NCI-H526 treated with DMSO at 0.1 percent for 48 hours (cell line): ENCODE results near the gene GPER1.

Source experiments
- DNase-seq: peaks from one replicate; lab custom pipeline; 2025; lab: John Stamatoyannopoulos, UW

The GPER1 gene

DNA sequence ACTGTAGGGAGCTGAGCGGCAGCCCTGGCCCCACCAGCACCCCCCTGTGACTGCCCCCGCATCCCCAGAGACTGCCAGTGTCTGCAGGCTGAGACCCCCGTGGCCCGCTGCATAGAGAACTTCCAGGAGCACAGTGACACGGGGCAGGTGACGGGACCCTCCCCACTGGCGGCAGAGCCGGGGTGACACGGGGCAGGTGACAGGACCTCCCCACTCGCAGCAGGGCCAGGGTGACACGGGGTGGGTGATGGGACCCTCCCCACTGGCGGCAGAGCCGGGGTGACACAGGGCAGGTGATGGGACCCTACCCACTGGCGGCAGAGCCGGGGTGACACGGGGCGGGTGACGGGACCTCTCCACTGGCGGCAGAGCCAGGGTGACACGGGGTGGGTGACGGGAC lies 2.3 kb downstream of the GPER1 start:
- DNase-seq, result no peak

DNA sequence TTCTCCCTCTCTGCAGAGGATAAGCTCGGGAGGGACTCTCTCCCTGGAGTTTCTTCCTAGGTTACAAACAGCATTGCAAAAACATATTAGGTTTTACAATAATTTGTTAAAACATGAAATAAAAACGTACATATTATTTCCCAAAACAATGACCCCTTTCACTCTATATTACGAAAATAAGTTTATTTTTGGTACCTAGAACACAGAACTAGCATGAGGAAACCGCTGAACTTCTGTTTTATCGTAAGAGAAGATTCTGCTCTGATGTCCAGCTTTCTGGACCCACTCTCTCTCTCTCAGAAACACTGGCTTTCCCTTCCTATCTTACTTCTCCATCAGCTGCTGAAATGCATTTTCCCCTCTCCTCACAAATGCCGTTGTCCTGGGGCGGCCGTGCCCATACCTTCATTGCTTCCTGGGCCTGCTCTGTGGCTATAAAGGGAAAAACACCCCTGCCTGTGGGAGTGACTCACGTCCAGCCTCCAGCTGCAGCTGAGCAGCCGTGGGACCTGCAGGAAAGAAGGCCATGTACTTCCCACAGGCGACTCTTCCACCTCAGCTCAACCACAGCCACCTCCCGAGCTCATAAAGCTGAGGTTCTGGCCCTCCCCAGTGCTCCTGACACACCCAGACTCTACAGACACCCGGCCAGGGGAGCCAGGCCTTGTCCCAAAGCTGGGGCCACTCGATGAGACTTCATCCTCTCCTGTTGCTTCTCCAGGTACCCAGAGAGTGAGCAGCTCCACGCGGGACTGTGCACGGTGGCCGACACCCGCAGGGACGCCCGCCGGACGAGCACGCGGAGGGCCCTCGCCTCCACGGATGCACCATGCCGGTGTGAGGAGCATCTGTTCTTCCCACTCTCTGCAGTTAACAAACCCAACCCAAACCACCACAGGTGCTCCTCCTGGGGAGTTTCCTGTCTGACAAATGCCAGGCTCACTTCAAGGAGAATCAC lies 3.1 kb downstream of the GPER1 start:
- no peak for DNase-seq

DNA sequence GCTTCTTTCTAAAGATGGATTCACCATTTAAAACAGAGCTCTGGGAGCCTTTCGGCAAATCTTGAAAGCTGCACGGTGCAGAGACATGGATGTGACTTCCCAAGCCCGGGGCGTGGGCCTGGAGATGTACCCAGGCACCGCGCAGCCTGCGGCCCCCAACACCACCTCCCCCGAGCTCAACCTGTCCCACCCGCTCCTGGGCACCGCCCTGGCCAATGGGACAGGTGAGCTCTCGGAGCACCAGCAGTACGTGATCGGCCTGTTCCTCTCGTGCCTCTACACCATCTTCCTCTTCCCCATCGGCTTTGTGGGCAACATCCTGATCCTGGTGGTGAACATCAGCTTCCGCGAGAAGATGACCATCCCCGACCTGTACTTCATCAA lies 3.7 kb downstream of the GPER1 start:
- no peak for DNase-seq

DNA sequence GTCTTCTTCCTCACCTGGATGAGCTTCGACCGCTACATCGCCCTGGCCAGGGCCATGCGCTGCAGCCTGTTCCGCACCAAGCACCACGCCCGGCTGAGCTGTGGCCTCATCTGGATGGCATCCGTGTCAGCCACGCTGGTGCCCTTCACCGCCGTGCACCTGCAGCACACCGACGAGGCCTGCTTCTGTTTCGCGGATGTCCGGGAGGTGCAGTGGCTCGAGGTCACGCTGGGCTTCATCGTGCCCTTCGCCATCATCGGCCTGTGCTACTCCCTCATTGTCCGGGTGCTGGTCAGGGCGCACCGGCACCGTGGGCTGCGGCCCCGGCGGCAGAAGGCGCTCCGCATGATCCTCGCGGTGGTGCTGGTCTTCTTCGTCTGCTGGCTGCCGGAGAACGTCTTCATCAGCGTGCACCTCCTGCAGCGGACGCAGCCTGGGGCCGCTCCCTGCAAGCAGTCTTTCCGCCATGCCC lies 4.3 kb downstream of the GPER1 start:
- no peak for DNase-seq

DNA sequence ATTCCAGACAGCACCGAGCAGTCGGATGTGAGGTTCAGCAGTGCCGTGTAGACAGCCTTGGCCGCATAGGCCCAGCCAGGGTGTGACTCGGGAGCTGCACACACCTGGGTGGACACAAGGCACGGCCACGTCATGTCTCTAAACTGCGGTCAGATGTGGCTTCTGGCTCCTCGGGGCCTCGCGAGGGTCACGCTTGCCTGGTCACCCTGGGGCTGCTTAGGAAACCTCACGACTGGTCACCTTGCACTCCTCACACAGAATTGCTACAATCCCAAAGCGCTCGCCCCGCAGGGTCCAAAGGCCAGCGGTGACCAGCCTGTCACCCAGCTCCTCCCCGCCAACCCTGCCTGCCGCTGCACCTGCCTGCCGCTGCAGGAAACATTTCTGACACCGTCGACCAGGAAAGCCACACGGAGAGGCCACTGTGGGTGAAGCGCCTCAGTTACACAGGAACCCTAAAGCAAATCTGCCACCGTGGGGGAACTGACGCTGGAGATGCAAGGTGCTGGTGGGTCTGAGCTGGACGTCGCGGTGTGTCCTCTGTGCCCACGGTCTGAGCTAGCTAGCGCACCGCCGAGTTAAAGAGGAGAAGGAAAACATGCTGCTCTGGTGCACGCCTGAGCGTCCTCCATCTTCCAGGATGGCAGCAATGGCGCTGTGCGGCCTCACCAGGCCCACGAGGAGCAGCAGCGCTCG lies 5.0 kb downstream of the GPER1 start:
- DNase-seq, result no peak

DNA sequence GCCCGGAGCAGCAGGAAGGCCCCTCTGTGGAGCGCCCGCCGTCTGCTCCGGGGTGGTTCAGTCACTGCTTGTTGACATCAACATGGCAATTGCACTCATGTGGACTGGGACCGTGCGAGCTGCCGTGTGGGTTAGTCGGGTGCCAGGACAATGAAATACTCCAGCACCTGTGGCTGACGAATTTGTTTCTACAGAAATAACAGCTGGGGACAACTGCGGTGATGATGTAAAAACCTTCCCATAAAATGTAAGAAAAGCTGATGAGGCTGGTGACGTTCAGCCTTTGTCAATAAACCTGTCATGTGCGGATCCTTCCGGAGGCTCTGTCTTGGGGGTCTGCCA lies 5.6 kb downstream of the GPER1 start:
- no peak for DNase-seq

DNA sequence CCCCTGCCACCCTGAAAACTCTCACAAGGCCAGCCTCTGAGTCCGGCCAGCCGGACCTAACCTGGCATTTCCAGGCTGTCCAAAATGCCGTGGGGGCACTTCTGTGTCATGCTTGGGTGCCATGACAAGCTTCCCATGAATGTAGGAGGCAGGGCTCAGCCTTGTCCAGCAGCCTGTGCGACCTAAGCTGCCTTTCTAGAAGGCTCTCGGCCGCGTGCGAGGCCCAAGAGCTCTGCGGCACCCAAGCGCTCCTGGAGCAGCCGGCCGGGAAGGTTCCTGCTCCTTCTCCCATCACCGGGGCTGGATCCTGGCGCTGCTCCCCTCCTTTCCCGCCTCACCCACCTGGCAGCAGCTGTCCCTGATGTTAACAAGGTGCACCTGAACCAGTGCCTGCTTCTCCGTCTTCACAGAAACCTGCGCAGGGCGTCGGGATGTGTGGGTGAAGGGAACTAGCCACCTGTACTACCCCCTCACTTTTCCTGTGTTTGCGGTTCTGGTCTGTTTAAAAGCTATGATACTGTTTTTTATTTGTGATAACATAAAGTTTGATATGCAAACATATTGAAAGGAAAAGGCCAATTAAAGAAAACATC lies 6.1 kb downstream of the GPER1 start:
- no peak for DNase-seq

DNA sequence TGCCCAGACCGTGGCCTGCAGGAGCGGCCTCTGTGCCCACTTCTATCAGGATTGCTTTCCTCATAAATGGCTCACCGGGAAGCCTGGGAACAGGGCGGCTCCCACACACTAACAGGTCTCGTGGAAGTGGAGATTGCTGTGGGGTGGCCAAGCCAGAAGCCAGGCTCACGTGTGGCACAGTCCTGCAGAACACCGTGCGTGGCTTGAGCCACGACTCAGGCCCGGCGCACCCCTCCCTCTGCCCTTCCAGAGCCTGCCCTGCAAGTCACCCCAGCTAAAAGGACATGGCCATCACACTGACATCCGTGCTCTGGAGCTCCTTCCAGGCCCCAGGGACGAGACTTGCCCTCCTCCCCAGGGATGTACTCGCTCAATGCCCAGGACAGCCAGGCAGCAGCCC lies 7.0 kb downstream of the GPER1 start:
- no peak for DNase-seq

DNA sequence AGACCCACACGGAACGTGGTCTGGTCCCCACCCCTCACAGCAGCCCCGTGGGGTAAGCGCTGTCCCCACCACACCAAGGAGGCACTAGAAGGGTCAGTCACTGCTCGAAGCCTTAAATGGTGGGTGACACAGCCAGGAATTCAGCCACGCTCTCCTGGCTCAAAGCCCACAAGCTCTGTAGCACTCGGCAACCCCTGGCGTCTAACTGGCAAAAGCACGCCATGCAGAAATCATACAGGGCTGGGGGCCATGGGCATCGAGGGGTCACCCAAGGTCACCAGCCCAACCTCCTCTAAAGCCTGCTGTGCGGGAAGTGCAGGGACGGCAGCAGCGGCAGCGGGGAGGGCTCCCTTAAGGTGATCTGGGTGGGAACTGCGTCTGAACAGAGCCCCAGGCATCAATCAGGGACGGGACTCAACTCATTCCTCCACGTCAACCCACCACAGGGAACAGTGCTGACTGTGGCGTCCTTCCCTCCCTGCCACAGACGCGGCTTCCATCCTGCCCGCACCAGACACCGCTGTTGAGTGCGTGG lies 7.8 kb downstream of the GPER1 start:
- no peak for DNase-seq

DNA sequence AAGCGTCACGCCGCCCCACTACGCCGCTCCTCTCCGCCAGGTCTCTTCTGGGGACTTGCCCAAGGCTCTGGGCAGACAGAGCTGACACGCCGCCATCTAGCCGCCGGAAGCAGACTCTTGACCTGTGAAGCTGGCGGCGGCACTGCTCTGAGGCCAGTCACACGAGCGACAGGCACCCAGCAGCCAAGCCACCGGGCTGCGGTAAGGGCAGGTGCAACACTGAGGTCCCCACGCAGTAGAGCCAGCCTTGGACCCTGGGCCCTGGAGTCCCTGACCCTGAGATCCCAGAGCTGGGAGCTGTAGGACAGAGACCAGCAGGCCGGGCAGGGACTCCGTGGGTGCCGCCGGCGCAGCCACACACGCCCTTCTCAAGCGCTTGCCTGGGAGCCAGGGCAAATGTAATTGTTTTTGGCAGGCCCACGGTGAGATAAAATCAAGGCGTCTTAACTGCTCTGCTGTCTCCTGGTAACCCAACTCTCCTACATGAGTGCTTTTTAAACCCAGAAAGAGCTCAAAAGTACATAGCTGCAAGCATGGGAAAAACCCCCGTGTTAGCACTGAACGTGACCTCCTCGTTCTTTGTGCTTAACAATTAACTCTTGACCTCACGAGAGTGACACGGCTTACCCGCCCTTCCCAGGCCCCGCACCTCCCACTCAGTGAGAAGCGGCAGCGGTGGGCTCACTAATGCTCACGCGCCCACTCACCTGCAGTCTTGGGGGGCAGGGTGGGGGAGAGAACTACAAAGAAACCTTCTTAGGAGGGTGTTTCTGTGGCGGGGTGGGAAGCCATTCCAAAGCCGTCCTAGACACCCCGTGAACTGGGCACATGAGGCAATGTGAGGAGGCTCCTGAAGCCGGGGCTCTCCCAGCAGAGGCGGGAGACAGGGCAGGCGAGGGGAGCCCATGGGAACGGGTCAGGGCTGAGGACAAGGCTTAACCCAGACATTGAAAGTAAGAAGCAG lies 8.5 kb downstream of the GPER1 start:
- DNase-seq, result no peak

DNA sequence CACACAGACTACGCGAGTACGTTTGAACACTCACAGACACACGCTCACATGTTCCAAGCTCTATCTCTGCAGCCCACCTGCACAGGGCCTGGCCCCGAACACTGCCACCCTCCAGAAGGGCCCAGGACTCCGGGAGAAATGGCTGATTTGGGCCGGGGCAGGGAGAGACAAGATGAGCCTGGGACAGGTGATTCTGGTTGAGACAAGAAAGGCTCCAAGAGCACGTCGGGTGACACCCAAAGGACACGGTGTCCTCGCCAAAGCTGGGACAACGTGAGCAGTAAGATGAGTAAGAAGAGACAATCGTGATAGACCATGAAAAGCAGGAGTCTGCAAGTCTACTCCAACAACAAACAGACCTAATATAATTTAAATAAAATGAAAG lies 9.2 kb downstream of the GPER1 start:
- no peak for DNase-seq

DNA sequence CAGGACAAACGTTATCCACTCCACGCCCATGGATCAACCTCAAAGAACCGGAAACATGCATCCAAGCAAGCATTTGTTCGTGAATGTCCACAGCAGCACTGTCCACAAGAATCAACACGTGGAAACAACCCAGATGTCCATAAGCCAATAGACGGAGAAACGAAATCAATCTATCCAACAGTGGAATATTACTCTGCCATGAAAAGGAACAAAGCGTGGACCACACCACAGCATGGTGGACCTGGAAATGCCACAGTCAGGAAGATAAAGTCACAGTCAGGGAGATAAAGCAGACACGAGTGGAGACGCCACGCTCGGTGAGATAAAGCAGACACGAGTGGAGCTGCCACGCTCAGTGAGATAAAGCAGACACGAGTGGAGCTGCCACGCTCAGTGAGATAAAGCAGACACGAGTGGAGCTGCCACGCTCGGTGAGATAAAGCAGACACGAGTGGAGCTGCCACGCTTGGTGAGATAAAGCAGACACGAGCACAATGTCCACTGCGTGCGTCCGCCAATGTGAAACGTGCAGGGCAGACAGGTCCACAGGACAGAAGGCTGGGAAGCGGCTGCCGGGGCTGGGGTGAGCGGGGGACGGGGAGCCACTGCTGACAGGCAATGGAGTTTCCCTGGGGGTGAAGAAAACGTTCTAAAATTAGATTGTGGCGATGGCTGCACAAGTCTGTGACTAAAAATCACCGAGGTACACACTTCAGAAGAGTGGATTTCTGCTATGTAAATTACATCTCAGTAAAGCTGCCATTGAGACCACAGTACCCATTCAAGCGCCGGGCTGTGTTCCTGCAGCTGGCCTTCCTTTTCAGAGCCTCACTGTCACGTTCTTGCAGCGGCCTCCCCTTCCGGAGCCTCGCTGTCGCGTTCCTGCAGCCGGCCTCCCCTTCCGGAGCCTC lies 10.6 kb downstream of the GPER1 start:
- DNase-seq, result no peak

DNA sequence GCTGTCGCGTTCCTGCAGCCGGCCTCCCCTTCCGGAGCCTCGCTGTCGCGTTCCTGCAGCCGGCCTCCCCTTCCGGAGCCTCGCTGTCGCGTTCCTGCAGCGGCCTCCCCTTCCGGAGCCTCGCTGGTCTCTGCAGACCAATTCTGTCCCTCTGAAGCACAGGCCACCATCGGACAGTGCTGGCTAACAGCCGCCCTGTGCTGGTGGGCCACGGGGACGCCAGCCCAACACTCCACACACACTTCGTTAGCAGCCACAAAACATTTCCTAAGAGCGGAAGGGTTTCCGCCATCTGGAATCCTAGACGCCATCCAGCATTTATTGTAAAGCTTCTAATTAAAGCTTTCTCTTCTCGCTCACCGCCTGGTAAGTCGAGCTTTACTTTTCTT lies 11.2 kb downstream of the GPER1 start:
- DNase-seq, result no peak

DNA sequence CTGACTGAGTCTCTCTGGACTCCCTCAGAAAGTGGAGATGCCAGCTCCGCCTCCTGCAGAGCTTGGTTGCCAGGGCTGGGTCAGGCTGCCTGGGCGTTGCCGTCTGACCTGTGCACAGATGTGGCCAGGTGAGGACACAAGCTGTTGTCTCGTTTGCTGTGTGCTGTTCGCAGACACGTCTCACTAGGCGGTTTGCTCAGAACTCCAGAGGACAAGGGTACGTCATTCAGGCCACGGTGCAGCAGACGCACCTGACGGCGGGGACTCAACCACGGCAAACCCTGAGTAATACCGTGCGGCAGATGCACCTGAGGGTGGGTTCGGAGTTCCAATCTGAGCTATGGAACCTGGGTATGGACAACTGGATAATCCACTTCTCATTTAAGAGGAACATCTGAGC lies 11.7 kb downstream of the GPER1 start:
- DNase-seq, result no peak

DNA sequence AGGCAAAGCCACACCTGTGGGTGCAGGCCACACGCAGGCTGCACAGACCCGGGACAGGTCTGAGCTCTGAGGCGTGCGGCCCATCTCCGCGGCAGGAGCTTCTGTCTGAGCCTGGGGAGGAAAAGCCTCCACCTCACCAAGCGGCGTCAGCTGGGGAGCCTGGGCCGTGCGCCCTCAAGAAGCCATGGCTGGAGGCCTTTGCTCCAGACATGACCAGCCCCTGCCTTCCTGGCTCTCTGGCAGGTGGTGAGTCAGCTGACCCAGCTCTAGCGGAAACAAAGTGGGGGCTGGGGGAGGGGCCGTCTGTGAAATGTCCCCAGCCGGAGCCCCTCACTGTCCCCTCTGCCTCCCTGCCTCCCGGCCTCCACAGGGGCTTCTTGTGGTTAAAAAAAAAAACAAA lies 12.5 kb downstream of the GPER1 start:
- no peak for DNase-seq

DNA sequence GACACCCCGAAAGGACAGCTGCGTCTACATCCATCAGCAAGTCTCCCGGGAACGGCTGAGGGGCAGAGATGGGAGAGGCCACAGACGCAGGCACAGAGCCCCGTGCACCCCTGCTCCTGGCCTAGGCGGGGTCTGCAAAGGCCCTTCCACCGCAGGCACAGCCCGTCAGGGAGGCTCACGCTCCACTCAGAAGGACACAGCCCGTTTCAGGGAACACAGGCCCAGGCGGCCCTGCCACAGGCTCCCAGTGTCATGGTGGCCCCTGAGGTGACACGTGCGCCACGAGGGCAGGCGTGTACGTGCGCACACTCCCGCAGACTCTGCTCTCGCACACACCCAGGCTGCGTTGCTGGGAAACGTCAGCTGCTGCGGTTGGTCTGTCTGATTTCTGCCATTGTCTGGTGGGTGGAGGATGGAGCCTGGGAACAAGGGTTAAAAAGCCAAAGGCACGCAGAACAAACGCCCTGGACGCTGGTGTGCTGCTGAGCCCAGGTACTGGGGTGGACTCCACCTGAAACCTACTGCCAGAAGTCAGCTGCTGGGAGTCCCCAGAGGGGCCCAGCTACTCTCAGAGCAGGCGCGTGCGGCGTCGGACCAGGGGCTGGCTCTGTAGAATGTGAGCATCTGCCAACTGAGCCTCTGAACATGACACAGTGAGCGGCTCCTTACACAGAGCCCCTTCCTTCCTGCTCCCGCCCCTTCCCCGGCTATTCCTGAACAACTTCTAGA lies 13.1 kb downstream of the GPER1 start:
- DNase-seq, result no peak

DNA sequence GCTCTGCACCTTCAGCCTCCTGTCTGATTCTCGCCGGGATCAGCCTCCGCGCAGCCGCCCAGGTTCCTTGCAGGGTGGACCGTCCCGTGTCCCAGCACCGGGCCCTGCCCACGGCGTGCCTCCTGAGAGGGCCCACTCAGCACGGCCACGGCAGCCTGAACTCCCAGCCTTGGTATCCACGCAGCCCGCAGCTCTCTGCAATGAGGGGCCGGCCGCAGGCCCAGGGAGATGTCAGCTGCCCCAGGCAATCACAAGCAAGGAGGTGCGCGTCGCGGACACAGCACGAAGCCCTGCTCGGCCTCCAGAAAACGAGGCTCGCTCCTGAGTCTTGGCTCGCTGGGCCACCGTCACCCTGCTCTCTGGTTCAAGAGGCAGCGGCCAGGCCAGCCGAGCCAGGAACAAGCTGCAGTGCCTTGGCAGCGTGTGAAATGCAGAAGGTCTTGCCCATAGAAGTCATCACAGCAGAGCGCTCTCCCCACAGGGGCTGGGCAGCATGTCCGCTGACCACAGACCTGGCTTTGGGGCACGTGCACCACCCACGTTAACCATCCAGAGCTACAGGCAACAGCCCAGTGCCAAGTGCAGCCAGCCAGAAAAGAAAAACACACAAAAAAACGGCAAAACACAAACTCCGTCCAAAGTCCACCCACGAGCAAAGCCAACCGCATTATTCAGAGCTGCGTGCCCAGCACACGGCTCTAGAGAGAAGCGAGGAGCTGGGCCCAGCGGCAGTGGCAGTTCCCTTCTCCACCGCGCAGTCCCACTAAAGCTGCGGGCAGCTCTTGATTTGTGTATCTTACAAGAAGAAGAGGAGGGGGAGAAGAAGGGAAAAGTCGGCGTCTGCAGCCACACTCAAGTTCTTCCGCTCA lies 13.9 kb downstream of the GPER1 start:
- no peak for DNase-seq

DNA sequence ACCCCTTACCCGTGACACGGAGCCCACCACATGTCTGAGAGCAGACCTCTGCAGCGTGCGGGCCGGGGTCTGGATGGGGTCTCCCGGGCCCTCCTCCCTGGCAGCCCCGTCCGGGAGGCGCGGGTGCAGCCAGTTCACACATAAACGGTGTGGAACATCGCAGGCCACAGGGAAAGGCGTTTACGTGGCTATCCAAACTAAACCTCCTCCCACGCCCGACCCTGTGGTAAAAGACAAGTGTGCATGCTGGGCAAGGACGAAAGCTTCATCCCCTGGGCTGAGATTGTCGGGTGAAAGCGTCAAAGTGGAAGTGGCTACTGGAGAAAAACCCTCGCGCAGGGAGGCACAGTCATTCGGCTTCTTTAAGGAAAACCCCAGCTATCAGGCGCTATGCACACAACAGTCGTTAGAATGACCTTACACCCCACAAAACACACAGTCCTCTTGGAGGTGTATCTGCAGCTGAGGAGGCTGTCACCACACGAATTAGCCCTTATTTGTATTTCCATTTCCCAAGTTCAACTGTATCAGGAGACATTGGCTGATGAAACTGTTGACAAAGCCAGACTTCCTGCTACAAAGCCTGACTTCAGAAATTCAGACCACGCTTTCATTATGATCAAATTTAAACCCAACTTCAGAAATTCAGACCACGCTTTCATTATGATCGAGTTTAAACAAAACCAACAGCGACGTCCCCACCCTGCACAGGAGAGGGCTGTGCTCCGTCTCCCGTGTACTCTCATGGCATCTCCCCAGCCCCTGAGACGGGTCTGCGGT lies 15.3 kb downstream of the GPER1 start:
- DNase-seq, result no peak
